NT2/D1 (cell line): Measurements from ENCODE around the gene CPEB4.

ENCODE experiments used
- SUZ12 ChIP-seq: IDR thresholded peaks from 2 replicates; pipeline ENCODE4 v1.6.1; 2011; ENCODE audit not compliant: insufficient read length, insufficient read depth; ENCODE audit errors: extremely low read depth
- YY1 ChIP-seq: IDR thresholded peaks from 2 replicates; pipeline ENCODE4 v1.6.1; 2011; ENCODE audit not compliant: insufficient read length, insufficient read depth
- ZNF274 ChIP-seq: IDR thresholded peaks from 2 replicates; pipeline ENCODE4 v1.6.1; 2011; ENCODE audit warnings: mild to moderate bottlenecking, low read depth, low read length

DNA sequence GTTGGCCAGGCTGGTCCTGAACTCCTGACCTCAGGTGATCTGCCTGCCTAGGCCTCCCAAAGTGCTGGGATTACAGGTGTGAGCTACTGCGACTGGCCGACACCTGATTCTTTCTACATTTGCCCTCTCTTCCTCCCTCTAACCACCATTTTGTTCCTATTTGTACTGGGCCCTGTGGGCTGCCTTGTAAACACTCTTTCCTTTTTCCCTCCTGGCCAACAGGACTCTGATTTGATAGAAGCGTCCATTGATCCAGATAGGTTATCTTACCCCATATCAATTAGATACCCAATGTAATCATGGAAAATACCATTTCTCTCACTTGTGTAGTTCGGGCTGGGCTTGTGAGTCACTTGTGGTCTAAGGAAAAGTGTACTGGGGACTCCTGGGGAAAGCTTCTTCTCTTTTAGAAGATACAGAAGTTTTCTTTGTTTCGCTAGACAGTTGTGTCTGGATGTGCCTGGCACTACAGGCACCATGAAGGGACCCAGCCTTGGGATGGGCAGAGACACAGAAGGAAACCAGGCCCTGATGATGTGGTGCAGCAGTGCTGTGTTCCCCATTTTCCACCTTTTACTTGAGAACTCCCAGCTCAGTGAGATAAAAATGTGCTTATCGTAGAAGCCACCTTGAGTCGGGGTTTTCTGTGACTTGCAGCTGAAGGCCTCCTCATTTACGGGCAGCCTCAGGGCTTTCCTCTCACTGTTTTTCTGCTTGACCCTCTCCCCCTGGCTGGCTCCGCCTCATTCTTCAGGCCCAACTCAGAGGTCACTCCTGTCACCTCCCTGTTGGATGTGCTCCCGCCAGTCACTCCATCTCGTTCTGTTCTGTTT is 32.8 kb upstream of the CPEB4 start:
- no peak for TF ChIP-seq YY1
- no peak for TF ChIP-seq SUZ12
- no peak for TF ChIP-seq ZNF274
